Type B pancreatic cell (in vitro differentiated cells): ENCODE measurements around the gene SMG6. TPM values are rescaled to one million over a fixed set of nuclear protein-coding genes. Genes with fewer than 3 reads are reported as not detected.
A peak's percentile ranks its signal among the peaks of the same experiment; 100 is the strongest.

Source experiments
- DNase-seq: peaks from one replicate; pipeline ENCODE4 v3.0.0; 2021; ENCODE audit warnings: mixed read lengths; ENCODE audit not compliant: unreplicated experiment; ENCODE audit errors: extremely low spot score
- H3K27ac Mint-ChIP-seq: 2 replicates; pipeline ENCODE4 v1.8.0; 2021; ENCODE audit warnings: mild to moderate bottlenecking, mixed read lengths
- H3K27me3 Mint-ChIP-seq: 2 replicates; pipeline ENCODE4 v1.8.0; 2021; ENCODE audit warnings: mixed read lengths
- H3K36me3 Mint-ChIP-seq: 2 replicates; pipeline ENCODE4 v1.8.0; 2021; ENCODE audit warnings: mixed read lengths
- H3K4me1 Mint-ChIP-seq: one replicate; pipeline ENCODE4 v1.8.0; 2021; ENCODE audit warnings: mixed read lengths; ENCODE audit not compliant: unreplicated experiment
- H3K4me3 Mint-ChIP-seq: 2 replicates; pipeline ENCODE4 v1.8.0; 2021; ENCODE audit warnings: mild to moderate bottlenecking, mixed read lengths
- H3K9me3 Mint-ChIP-seq: 2 replicates; pipeline ENCODE4 v1.8.0; 2021; ENCODE audit warnings: mixed read lengths
- total RNA-seq: library from RNA; stranded (reverse); gene quantifications from 2 replicates; pipeline ENCODE4 v1.2.1, GENCODE V29; 2021; ENCODE audit warnings: low replicate concordance
- TF ChIP-seq, protein P1 (sequence below): fragments of 200-600 bp; sonication (generic); conservative IDR thresholded peaks from 2 replicates; pipeline ENCODE4 v1.5.0; 2021; ENCODE audit warnings: antibody characterized with exemption, mild to moderate bottlenecking

SMG6 gene
- total RNA-seq, 1 donor from 2014 or later = 39.0 TPM

DNA sequence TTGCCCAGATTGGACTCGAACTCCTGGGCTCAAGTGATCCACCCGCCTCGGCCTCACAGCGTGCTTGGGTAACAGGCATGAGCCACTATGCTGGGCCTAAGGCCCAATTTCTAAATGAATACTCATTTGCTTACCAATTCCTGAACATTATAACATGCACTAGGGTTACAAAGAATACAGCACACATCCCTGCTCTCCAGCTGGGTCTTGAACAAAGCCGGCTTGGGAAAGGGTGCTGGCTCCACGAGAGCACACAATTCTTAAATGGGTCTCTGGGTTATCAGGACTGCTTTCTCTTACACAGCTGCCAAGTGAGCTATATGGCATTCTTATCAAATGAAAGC lies 190.3 kb downstream of the SMG6 start:
- no peak for DNase-seq
- H3K4me1 Mint-ChIP-seq = peaks cover 14% of the 10 kb centered on the region
- H3K27me3 Mint-ChIP-seq = no peaks in the 10 kb centered on the region
- no peak overlapping the region for H3K27ac Mint-ChIP-seq
- H3K36me3 Mint-ChIP-seq = peaks cover 12% of the 10 kb centered on the region
- H3K9me3 Mint-ChIP-seq = no peaks in the 10 kb centered on the region
- no peak overlapping the region for H3K4me3 Mint-ChIP-seq
- TF ChIP-seq, protein P1, sequence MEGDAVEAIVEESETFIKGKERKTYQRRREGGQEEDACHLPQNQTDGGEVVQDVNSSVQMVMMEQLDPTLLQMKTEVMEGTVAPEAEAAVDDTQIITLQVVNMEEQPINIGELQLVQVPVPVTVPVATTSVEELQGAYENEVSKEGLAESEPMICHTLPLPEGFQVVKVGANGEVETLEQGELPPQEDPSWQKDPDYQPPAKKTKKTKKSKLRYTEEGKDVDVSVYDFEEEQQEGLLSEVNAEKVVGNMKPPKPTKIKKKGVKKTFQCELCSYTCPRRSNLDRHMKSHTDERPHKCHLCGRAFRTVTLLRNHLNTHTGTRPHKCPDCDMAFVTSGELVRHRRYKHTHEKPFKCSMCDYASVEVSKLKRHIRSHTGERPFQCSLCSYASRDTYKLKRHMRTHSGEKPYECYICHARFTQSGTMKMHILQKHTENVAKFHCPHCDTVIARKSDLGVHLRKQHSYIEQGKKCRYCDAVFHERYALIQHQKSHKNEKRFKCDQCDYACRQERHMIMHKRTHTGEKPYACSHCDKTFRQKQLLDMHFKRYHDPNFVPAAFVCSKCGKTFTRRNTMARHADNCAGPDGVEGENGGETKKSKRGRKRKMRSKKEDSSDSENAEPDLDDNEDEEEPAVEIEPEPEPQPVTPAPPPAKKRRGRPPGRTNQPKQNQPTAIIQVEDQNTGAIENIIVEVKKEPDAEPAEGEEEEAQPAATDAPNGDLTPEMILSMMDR = no peak

DNA sequence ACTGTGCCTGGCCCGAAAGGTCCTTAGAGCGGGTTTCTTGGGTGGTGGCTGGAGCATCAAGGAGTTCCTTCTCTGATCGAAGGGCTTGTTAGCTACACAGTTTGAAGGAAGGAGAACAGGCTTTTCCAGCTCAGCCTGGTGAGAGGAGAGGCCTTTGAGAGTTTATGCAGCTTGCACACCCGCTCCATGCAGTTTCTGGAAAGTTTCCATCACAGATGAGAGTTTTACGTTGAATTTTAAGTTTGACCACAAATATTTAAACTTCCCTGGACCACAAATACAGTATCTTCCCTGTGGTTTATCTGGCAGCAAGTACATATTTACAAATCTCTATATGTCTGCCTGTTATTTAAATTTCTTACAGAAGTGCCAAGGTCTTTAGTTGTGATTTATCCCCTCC lies 191.9 kb downstream of the SMG6 start:
- Mint-ChIP-seq H3K4me3 (peak overlapping the region; percentile 73), H3K36me3 (peaks cover 7% of the 10 kb centered on the region), H3K4me1 (peaks cover 27% of the 10 kb centered on the region), H3K27ac (peak overlapping the region; percentile 89), H3K27me3 (no peaks in the 10 kb centered on the region), H3K9me3 (no peaks in the 10 kb centered on the region)
- TF ChIP-seq, protein P1 = no peak
- DNase-seq = no peak

DNA sequence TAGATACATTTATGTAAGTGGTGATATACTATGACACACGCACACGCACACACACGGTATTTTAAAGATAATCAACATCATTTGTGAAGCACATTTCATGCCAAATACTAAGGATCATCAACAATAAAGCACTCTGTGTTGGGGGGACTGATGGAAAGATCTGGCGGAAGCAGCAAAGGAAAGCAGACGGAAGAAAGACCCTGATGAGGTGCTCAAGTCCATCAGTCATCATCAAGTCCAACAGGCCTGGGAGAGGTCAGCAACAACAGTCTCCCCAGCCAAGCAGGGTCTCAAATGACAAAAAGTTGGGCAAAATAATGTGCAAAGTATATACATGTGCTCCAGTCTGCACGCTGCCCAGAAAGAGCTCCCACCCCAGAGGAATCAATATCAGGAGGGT lies 193.1 kb downstream of the SMG6 start:
- H3K9me3 Mint-ChIP-seq = no peaks in the 10 kb centered on the region
- no peaks in the 10 kb centered on the region for H3K27me3 Mint-ChIP-seq
- H3K4me1 Mint-ChIP-seq = peaks cover 38% of the 10 kb centered on the region
- H3K36me3 Mint-ChIP-seq = peaks cover 6% of the 10 kb centered on the region
- TF ChIP-seq, protein P1 = no peak
- H3K27ac Mint-ChIP-seq = peak overlapping the region; percentile 89
- no peak for DNase-seq
- no peak overlapping the region for H3K4me3 Mint-ChIP-seq

DNA sequence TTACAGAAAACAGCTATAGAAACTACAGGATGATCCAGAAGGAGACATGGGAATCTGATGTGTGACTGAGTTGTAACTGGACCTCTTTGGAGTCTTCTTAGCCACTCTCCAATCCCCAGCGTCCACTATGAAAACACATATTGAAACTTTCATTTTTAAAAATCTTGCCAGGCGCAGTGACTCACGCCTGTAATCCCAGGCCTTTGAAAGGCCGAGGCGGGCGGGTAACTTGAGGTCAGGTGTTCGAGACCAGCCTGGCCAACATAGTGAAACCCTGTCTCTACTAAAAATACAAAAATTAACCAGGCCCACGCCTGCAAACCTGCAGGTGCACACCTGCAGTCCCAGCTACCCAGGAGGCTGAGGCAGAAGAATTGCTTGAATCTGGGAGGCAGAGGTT lies 195.4 kb downstream of the SMG6 start:
- DNase-seq = no peak
- no peaks in the 10 kb centered on the region for H3K9me3 Mint-ChIP-seq
- TF ChIP-seq, protein P1 = no peak
- H3K4me1 Mint-ChIP-seq = peaks cover 39% of the 10 kb centered on the region
- no peaks in the 10 kb centered on the region for H3K27me3 Mint-ChIP-seq
- peaks cover under 1% of the 10 kb centered on the region for H3K36me3 Mint-ChIP-seq
- H3K27ac Mint-ChIP-seq = no peak overlapping the region
- no peak overlapping the region for H3K4me3 Mint-ChIP-seq

DNA sequence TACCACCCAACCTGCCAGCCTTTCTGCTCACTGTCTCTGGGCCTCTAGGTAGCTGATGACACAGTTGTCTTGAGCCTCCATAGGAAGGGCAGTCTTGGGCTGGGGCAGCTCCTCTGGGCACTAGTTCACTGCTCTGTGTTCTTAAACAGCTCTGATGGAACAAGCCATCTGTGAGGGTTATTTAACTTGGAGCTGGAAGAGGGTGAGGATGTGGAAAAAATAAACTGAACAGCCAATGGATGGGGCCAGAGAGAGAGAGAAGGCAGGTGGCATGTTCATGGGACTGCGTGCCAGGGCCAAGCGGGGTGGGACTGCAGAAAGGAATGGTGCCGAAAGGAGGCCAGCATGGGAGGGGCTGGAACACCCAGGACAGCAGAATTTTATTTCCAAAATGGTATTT lies 196.1 kb downstream of the SMG6 start:
- Mint-ChIP-seq H3K4me1 (peaks cover 42% of the 10 kb centered on the region), H3K27me3 (no peaks in the 10 kb centered on the region), H3K36me3 (peaks cover 6% of the 10 kb centered on the region), H3K9me3 (no peaks in the 10 kb centered on the region), H3K27ac (no peak overlapping the region), H3K4me3 (no peak overlapping the region)
- TF ChIP-seq, protein P1 = no peak
- no peak for DNase-seq

DNA sequence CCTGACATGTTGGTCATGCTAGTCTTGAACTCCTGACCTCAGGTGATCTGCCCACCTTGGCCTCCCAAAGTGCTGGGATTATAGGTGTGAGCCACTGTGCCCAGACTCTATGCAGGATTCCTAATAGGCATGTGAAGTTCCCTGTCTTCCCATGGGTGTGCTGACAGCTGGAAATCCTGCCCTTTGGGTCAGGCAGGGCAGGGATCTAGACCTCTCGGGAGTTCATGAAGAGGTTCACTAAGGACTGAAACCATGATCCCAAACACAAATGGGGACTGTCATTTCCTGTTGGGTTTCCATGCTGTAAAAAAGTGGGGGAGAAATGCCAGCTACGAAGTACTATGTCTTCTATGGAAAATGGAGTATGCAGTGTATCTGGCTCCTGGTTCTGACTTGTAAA lies 196.5 kb downstream of the SMG6 start:
- no peaks in the 10 kb centered on the region for H3K9me3 Mint-ChIP-seq
- no peak overlapping the region for H3K27ac Mint-ChIP-seq
- peaks cover 6% of the 10 kb centered on the region for H3K36me3 Mint-ChIP-seq
- H3K27me3 Mint-ChIP-seq = no peaks in the 10 kb centered on the region
- TF ChIP-seq, protein P1 = no peak
- peaks cover 42% of the 10 kb centered on the region for H3K4me1 Mint-ChIP-seq
- no peak for DNase-seq
- H3K4me3 Mint-ChIP-seq = no peak overlapping the region
